NOMO-1 treated with DMSO at 0.1 percent for 48 hours (cell line): Measurements from ENCODE around the gene CPED1.

Experiments
- DNase-seq: peaks from one replicate; lab custom pipeline; 2025; ENCODE audit not compliant: unreplicated experiment; lab: John Stamatoyannopoulos, UW

Gene CPED1

DNA sequence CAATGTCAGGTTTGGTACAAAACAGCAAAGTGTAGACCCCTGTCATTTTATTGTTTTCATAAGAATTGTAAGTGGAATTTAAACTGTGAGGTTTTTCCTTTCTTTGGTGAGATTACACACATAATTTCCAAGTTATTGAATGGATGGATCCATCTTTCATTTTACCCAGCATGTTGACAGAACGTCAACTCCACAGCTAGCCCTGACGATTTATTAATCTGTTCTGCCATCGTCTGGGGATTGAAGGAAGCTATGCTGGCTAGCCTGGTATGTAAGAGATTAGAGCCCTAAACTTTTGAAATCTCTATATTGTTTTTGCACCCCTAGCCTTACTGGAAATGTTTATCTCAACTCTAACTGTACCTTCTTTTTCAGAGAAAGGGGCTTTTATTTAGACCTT lies 348.9 kb downstream of the CPED1 start:
- DNase-seq = no peak

DNA sequence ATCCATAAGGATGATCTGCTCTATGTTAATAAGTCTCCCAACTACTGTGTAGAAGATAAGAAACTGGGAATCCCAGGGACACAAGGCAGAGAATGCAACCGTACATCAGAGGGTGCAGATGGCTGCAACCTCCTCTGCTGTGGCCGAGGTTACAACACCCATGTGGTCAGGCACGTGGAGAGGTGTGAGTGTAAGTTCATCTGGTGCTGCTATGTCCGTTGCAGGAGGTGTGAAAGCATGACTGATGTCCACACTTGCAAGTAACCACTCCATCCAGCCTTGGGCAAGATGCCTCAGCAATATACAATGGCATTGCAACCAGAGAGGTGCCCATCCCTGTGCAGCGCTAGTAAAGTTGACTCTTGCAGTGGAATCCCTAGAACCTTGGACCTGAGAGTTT lies 350.6 kb downstream of the CPED1 start:
- no peak for DNase-seq

DNA sequence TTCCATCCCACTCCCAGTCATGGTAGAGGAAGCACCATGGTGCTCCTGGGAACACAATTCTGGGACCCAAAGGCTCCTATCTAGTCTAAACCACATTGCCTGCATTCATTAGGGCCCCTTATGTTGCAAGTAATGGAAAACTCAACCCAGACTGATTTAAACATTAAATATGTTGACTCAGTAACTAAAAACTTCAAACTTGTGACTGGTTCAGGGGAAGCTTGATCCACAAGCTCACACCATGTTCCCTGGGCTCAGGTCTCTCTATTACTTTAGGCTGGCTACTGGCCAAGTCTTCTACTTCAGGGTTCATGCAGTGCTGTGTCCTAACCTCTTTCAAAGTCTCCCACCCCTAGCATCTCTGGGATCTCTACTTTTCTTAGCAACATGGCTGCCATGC lies 353.4 kb downstream of the CPED1 start:
- DNase-seq = no peak

DNA sequence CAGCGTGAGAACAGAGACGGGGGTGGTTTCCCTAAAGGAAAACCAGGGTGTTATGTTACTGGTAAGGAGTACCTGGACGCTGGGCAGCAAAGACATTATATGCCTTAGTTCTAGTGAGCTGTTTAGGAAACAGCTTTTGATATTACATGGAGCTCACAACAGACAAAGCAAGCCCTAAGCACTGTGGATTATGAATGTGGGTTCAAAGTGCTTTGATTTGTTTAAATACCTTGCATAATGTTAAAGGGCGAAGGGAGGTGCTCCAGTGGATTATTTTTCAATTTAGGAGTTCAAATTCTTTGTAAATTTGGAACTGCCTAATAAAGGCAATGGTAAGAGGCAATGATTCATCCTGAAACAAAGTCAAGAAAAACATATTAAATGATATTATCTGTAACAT lies 354.1 kb downstream of the CPED1 start:
- DNase-seq = no peak

DNA sequence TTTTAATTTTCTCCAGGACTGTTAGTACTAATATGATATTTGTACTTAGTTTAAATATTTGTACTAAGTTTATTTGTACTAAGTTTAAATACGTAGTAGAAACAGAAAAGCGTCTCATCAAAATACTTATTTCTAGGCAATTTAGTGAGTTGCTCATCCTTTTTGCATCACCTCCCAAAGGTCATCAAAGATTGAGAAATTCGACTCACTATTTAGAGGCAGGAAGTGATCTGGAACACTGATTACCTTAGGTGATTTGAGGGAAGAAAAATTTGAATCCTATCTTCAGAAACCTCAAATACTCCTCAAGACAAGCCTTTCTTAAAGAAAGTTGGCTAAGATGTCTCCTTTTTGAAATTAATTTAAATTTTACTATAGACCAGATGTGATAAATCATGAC lies 354.8 kb downstream of the CPED1 start:
- no peak for DNase-seq

DNA sequence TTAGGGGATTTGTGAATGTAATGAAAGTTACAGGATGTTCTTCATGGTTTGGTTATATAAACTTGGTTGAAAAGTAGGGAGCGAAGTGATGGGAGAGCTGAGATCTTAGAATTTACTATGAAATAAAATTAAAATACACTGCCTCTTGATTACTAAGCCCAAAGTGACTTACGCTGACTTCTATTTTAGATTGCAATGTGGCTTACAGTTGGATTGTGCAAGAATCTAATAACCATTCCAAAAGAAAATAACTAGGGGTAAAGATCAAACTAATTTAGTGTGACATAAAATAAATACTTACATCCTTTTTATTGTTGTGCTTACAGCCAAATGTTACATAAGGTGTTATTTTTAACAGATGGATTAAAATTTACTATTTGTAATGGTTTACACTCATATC lies 355.6 kb downstream of the CPED1 start:
- DNase-seq = no peak

DNA sequence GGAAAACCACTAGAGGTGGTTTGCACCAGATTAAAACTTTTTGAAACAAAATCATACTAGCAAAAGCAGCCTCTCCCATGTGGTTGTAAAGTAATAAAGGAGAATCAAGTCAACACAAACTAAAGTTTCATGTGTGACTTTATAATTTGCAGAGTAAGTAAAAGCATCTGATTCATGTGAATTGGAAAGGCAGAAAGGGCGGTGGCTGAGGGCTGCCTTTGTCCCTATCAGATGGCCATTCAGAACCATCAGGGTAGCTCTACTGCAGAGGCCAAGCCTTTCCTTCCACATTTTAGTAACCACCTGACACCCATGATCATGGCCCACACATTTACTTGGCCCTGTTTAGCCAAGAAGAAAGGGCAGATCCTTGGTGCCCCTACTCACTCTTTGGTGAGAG lies 356.0 kb downstream of the CPED1 start:
- DNase-seq = no peak
